Neural progenitor cell (in vitro differentiated cells): ENCODE measurements around the gene LZIC. TPM values are rescaled to one million over a fixed set of nuclear protein-coding genes. Genes with fewer than 3 reads are reported as not detected.

Source experiments
- DNase-seq: peaks from one replicate; pipeline ENCODE4 v3.0.0-alpha.2; 2016; ENCODE audit warnings: low spot score
- H2AFZ ChIP-seq: fragments of 200-600 bp; sonication (generic); replicated peaks from 2 replicates; pipeline ENCODE4 v1.6.1; 2016; ENCODE audit warnings: antibody characterized with exemption
- H3F3A ChIP-seq: fragments of 200-600 bp; sonication (generic); 2 replicates; pipeline ENCODE4 v1.6.1; 2016; ENCODE audit warnings: antibody characterized with exemption, low read depth
- H3K27ac ChIP-seq: fragments of 200-600 bp; sonication (generic); 2 replicates; pipeline ENCODE4 v1.5.1; 2016; ENCODE audit warnings: mild to moderate bottlenecking
- H3K27me3 ChIP-seq: fragments of 200-600 bp; sonication (generic); 2 replicates; pipeline ENCODE4 v1.6.1; 2016; ENCODE audit warnings: mild to moderate bottlenecking, moderate library complexity
- H3K36me3 ChIP-seq: fragments of 200-600 bp; sonication (generic); 2 replicates; pipeline ENCODE4 v1.5.1; 2016
- H3K4me1 ChIP-seq: fragments of 200-600 bp; sonication (generic); 2 replicates; pipeline ENCODE4 v1.6.1; 2016; ENCODE audit warnings: mixed run types
- H3K4me2 ChIP-seq: fragments of 200-600 bp; sonication (generic); 2 replicates; pipeline ENCODE4 v1.6.1; 2016
- H3K4me3 ChIP-seq: fragments of 200-600 bp; sonication (generic); 2 replicates; pipeline ENCODE4 v1.5.1; 2016
- H3K79me2 ChIP-seq: fragments of 200-600 bp; sonication (generic); 2 replicates; pipeline ENCODE4 v1.6.1; 2016; ENCODE audit warnings: low read depth
- H3K9ac ChIP-seq: fragments of 200-600 bp; sonication (generic); 2 replicates; pipeline ENCODE4 v1.6.1; 2016
- H3K9me3 ChIP-seq: fragments of 200-600 bp; sonication (generic); 2 replicates; pipeline ENCODE4 v1.5.1; 2016; ENCODE audit warnings: low read depth
- H4K20me1 ChIP-seq: fragments of 200-600 bp; sonication (generic); 2 replicates; pipeline ENCODE4 v1.6.1; 2016; ENCODE audit warnings: low read depth
- H3K27ac Mint-ChIP-seq: 3 replicates; pipeline ENCODE4 v1.8.0; 2021; ENCODE audit warnings: mixed read lengths
- H3K27me3 Mint-ChIP-seq: 2 replicates; pipeline ENCODE4 v1.8.0; 2022; ENCODE audit warnings: low read depth, mild to moderate bottlenecking, inconsistent platforms, moderate library complexity, mixed read lengths; ENCODE audit not compliant: insufficient read depth
- H3K36me3 Mint-ChIP-seq: 3 replicates; pipeline ENCODE4 v1.8.0; 2021; ENCODE audit warnings: mixed read lengths
- H3K4me1 Mint-ChIP-seq: 3 replicates; pipeline ENCODE4 v1.8.0; 2021; ENCODE audit warnings: mixed read lengths
- H3K4me3 Mint-ChIP-seq: 3 replicates; pipeline ENCODE4 v1.8.0; 2021; ENCODE audit warnings: mild to moderate bottlenecking, moderate library complexity, mixed read lengths
- H3K9me3 Mint-ChIP-seq: 3 replicates; pipeline ENCODE4 v1.8.0; 2020; ENCODE audit warnings: mixed read lengths
- CTCF ChIP-seq: fragments of 200-600 bp; sonication (generic); IDR thresholded peaks from 2 replicates; pipeline ENCODE4 v1.5.1; 2017; ENCODE audit warnings: antibody characterized with exemption, mild to moderate bottlenecking
- EZH2 ChIP-seq: fragments of 200-600 bp; sonication (generic); IDR thresholded peaks from 2 replicates; pipeline ENCODE4 v1.6.1; 2017; ENCODE audit warnings: antibody characterized with exemption, mild to moderate bottlenecking, moderate library complexity
- EZH2phosphoT487 ChIP-seq: fragments of 200-600 bp; sonication (generic); IDR thresholded peaks from 2 replicates; pipeline ENCODE4 v1.6.1; 2017; ENCODE audit warnings: antibody characterized with exemption
- total RNA-seq: library from RNA; depleted of rRNA; stranded (reverse); fragments of >200 nt; gene quantifications from 2 replicates; pipeline ENCODE4 v1.2.3, GENCODE V29; 2015; ENCODE audit warnings: low replicate concordance

The LZIC gene
- total RNA-seq, 1 donor from 2014 or later: 60.6 TPM

GRCh38 chr1:9905010-9905409 lies 38.2 kb downstream of the LZIC start:
- H3K27ac ChIP-seq: no peak overlapping the region
- H3K27ac Mint-ChIP-seq: peak overlapping the region; percentile 13
- H3F3A ChIP-seq: no peaks in the 10 kb centered on the region
- peaks cover 49% of the 10 kb centered on the region for H3K4me1 Mint-ChIP-seq
- DNase-seq: no peak
- peaks cover 7% of the 10 kb centered on the region for H3K36me3 Mint-ChIP-seq
- H3K4me3 ChIP-seq: no peak overlapping the region
- peaks cover 4% of the 10 kb centered on the region for H3K27me3 Mint-ChIP-seq
- H2AFZ ChIP-seq: no peak overlapping the region
- no peak overlapping the region for H3K4me3 Mint-ChIP-seq
- peaks cover 8% of the 10 kb centered on the region for H3K4me1 ChIP-seq
- no peak for TF ChIP-seq CTCF
- no peak for TF ChIP-seq EZH2
- no peak for TF ChIP-seq EZH2phosphoT487
- peaks cover 80% of the 10 kb centered on the region for H3K79me2 ChIP-seq
- H3K36me3 ChIP-seq: no peaks in the 10 kb centered on the region
- no peak overlapping the region for H3K4me2 ChIP-seq
- no peaks in the 10 kb centered on the region for H3K9me3 Mint-ChIP-seq
- peaks cover 35% of the 10 kb centered on the region for H4K20me1 ChIP-seq
- H3K9me3 ChIP-seq: no peaks in the 10 kb centered on the region
- no peak overlapping the region for H3K9ac ChIP-seq
- H3K27me3 ChIP-seq: no peaks in the 10 kb centered on the region

- no peaks in the 10 kb centered on the region for H3K27me3 ChIP-seq
- no peak overlapping the region for H3K4me3 Mint-ChIP-seq
- H3K27ac ChIP-seq: no peak overlapping the region
Observed at GRCh38 chr1:9904596-9904995, 38.6 kb downstream of the LZIC start.

GRCh38 chr1:9903801-9904527 lies 39.2 kb downstream of the LZIC start:
- Histone ChIP-seq H3K79me2 (peaks cover 82% of the 10 kb centered on the region), H3K9ac (no peak overlapping the region), H3K4me3 (no peak overlapping the region), H3K4me1 (peaks cover 3% of the 10 kb centered on the region), H3K36me3 (no peaks in the 10 kb centered on the region), H3K27ac (no peak overlapping the region), H3K27me3 (no peaks in the 10 kb centered on the region), H3F3A (no peaks in the 10 kb centered on the region), H3K4me2 (no peak overlapping the region), H4K20me1 (peaks cover 30% of the 10 kb centered on the region), H2AFZ (no peak overlapping the region), H3K9me3 (no peaks in the 10 kb centered on the region)
- no peak for DNase-seq
- H3K9me3 Mint-ChIP-seq: no peaks in the 10 kb centered on the region
- peaks cover 4% of the 10 kb centered on the region for H3K27me3 Mint-ChIP-seq
- H3K4me3 Mint-ChIP-seq: no peak overlapping the region
- no peak overlapping the region for H3K27ac Mint-ChIP-seq
- TF ChIP-seq EZH2 (no peak), CTCF (no peak), EZH2phosphoT487 (no peak)
- peaks cover 44% of the 10 kb centered on the region for H3K4me1 Mint-ChIP-seq
- H3K36me3 Mint-ChIP-seq: peaks cover 7% of the 10 kb centered on the region

More at GRCh38 chr1:9904596-9904995, 38.6 kb downstream of the LZIC start:
- peaks cover 82% of the 10 kb centered on the region for H3K79me2 ChIP-seq
- H3K9ac ChIP-seq: no peak overlapping the region
- H3K36me3 ChIP-seq: no peaks in the 10 kb centered on the region
- no peak overlapping the region for H3K4me2 ChIP-seq
- Mint-ChIP-seq H3K36me3 (peaks cover 7% of the 10 kb centered on the region), H3K4me1 (peaks cover 49% of the 10 kb centered on the region), H3K9me3 (no peaks in the 10 kb centered on the region), H3K27ac (peak overlapping the region; percentile 13), H3K27me3 (peaks cover 4% of the 10 kb centered on the region)
- peaks cover 35% of the 10 kb centered on the region for H4K20me1 ChIP-seq
- H3K9me3 ChIP-seq: no peaks in the 10 kb centered on the region
- no peak for DNase-seq
- H3K4me3 ChIP-seq: no peak overlapping the region
- H2AFZ ChIP-seq: no peak overlapping the region
- TF ChIP-seq EZH2phosphoT487 (no peak), EZH2 (no peak), CTCF (no peak)
- no peaks in the 10 kb centered on the region for H3F3A ChIP-seq
- peaks cover 8% of the 10 kb centered on the region for H3K4me1 ChIP-seq
